Measurements from ENCODE around the gene KLHDC8A.
"Not testable (repeated sequence)": the region's sequence is repeated elsewhere in the genome, so short reads cannot be mapped to it uniquely, and the experiment has no call there.

Gene KLHDC8A

GRCh38 chr1:205356440-205357139, at the start of gene KLHDC8A:
TSS of gene KLHDC8A (minus strand) at chr1:205356922. CDS start at chr1:205343604, 13,318 bp downstream.
- intact Hi-C loops (cut with DNase I), result loop anchor here (5.0 kb wide), 1 partner anchor 81 kb away; no protein-coding TSS in a partner anchor
- DNase-seq, result peak in 37 of 42 donors; percentile 30 to 77 (median 54)

- DNase-seq; intact Hi-C loops (cut with DNase I): not testable (repeated sequence)
Measured at GRCh38 chr1:205406252-205406651, 49.5 kb upstream of the KLHDC8A start.

GRCh38 chr1:205404484-205404883, 47.8 kb upstream of the KLHDC8A start:
- intact Hi-C loops (cut with DNase I); DNase-seq: not testable (repeated sequence)

GRCh38 chr1:205398586-205398985, 41.9 kb upstream of the KLHDC8A start:
- DNase-seq, result no peak
- intact Hi-C loops (cut with DNase I), result loop anchor here (10.0 kb wide), 1 partner anchor 86 kb away; no protein-coding TSS in a partner anchor

- peak in 15 of 42 donors; percentile 9 to 62 (median 29) for DNase-seq
- intact Hi-C loops (cut with DNase I), result loop anchor here (10.0 kb wide), 1 partner anchor 88 kb away; no protein-coding TSS in a partner anchor
Measured at GRCh38 chr1:205396967-205397616, 40.4 kb upstream of the KLHDC8A start.

- no peak for DNase-seq
- intact Hi-C loops (cut with DNase I), result loop anchor here (10.0 kb wide), 1 partner anchor 89 kb away; no protein-coding TSS in a partner anchor
Measured at GRCh38 chr1:205395616-205396015, 38.9 kb upstream of the KLHDC8A start.

- intact Hi-C loops (cut with DNase I), result loop anchor here (10.0 kb wide), 1 partner anchor 92 kb away; no protein-coding TSS in a partner anchor
- DNase-seq, result no peak
Measured at GRCh38 chr1:205392650-205393049, 35.9 kb upstream of the KLHDC8A start.

GRCh38 chr1:205391386-205391785, 34.7 kb upstream of the KLHDC8A start:
- no peak for DNase-seq
- intact Hi-C loops (cut with DNase I), result loop anchor here (10.0 kb wide), 1 partner anchor 93 kb away; no protein-coding TSS in a partner anchor

GRCh38 chr1:205387845-205388244, 31.1 kb upstream of the KLHDC8A start:
- intact Hi-C loops (cut with DNase I), result no loop called here
- no peak for DNase-seq

GRCh38 chr1:205382990-205383389, 26.3 kb upstream of the KLHDC8A start:
- intact Hi-C loops (cut with DNase I); DNase-seq: not testable (repeated sequence)

- no peak for DNase-seq
- intact Hi-C loops (cut with DNase I), result no loop called here
Measured at GRCh38 chr1:205382561-205382960, 25.8 kb upstream of the KLHDC8A start.

GRCh38 chr1:205381305-205381704, 24.6 kb upstream of the KLHDC8A start:
- no peak for DNase-seq

GRCh38 chr1:205380882-205381281, 24.2 kb upstream of the KLHDC8A start:
- intact Hi-C loops (cut with DNase I), result no loop called here

More at GRCh38 chr1:205381305-205381704, 24.6 kb upstream of the KLHDC8A start:
- intact Hi-C loops (cut with DNase I), result no loop called here

GRCh38 chr1:205379056-205379455, 22.3 kb upstream of the KLHDC8A start:
- DNase-seq, result no peak
- intact Hi-C loops (cut with DNase I), result no loop called here

More at GRCh38 chr1:205380882-205381281, 24.2 kb upstream of the KLHDC8A start:
- DNase-seq, result no peak

GRCh38 chr1:205377355-205377754, 20.6 kb upstream of the KLHDC8A start:
- no peak for DNase-seq
- intact Hi-C loops (cut with DNase I), result no loop called here

- intact Hi-C loops (cut with DNase I), result no loop called here
Measured at GRCh38 chr1:205376739-205377138, 20.0 kb upstream of the KLHDC8A start.

GRCh38 chr1:205375835-205376545, 19.3 kb upstream of the KLHDC8A start:
- DNase-seq, result peak in 16 of 42 donors; percentile 25 to 72 (median 39)
- intact Hi-C loops (cut with DNase I), result no loop called here

More at GRCh38 chr1:205376739-205377138, 20.0 kb upstream of the KLHDC8A start:
- DNase-seq, result peak in 24 of 42 donors; percentile 10 to 86 (median 54)

GRCh38 chr1:205374210-205375078, 17.7 kb upstream of the KLHDC8A start:
- DNase-seq, result no peak
- intact Hi-C loops (cut with DNase I), result no loop called here

All from head of caudate nucleus (tissue), 42 donors.